GM19324 (cell line): ENCODE measurements around the gene UBQLN1.
"Not testable (repeated sequence)": the region's sequence is repeated elsewhere in the genome, so short reads cannot be mapped to it uniquely, and the experiment has no call there.

ENCODE experiments used
- ATAC-seq: cut with Tn5 transposase; IDR thresholded peaks from one replicate; pipeline ENCODE4 v1.9.1; 2021; ENCODE audit warnings: mild to moderate bottlenecking, moderate library complexity; ENCODE audit not compliant: unreplicated experiment, low FRiP score

Gene UBQLN1

DNA sequence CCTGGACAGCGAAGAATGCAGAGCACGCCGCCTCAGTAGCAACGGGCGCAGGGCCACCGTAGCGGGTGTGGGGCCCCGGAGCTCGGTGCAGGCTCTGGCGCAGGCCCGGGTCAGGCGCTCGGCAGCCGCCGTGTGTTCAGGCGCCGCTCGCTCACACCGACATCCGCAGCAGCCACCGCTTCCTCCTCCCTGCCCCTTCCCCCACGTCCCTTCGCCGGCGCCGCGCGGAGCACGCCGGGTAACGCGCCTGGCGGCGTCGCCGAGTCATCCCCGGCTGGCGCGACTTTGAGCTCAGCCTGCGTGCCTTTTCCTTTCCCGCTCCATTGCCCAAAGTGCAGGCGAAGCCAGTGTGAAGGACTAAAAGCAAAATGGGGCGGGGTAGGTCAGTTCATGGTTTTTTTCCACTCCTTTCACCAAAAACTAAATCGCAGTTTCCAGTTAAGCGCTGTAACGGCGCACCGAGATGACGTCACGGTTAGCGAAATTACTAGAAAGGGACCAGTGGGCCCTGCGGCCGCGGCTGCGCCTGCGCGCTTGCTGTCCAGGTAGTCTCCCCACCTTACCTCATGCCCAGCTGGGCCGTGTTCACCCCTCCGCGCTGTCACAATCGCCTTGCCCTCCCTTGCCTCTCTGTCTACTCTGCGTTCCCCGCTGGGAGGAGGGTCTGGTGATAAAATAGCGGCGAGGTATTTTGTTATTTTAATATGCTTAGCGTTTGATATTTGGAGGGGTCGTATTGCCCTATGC lies at the start of gene UBQLN1:
UBQLN1 (minus strand) TSS at position 191 of the 747 bp plus-strand sequence. CDS start 279 bp downstream, outside the sequence.
- peak; percentile 85 for ATAC-seq

DNA sequence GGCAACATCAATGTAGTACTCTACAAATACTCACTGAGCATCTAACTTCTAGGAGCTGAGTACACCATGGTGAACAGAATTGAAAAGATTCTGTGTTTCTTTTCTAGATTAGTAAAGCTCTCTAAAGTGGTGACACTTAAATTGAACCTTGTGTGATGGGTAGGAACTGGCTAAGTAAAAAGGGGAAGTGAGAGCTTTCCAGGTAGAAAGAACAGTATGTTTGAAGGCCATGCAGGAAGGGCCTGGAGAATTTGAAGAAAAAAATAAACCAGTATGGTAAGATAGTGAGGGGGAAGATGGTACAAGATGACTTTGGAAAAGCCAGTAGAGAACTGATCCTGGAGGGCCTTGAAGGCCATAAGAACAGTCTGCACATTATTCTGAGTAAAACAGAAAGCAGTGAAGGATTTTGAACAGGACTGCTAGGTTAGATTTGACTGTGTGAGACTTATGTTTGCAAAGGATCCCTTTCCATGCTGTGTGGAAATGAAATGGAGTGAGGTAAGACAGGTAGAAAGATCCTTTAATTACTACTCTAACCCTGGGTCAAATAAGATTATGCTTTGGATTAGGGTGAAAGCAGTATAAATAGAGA lies 46.7 kb upstream of the UBQLN1 start:
- ATAC-seq, result peak; percentile 74

GRCh38 chr9:83749706-83750105 lies 41.9 kb upstream of the UBQLN1 start:
- no peak for ATAC-seq

- ATAC-seq, result no peak
Observed at GRCh38 chr9:83744206-83744605, 36.4 kb upstream of the UBQLN1 start.

DNA sequence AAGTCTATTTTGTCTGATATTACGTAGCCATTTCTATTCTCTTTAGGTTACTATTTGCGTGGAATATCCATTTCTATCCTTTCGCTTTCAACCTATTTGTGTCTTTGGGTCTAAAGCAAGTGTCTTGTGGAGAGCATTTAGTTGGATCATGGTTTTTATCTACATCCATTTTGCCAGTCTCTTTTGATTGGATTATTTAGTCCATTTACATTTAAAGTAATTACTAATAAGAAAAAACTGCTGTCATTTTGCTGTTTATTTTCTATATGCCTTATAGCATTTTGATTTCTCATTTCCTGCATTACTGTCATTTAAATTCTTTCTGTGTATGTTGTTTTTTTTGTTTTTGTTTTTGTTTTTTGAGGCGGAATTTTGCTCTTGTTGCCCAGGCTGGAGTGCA lies 26.0 kb upstream of the UBQLN1 start:
- ATAC-seq, result no peak

GRCh38 chr9:83728591-83729368 lies 21.0 kb upstream of the UBQLN1 start:
- ATAC-seq, result not testable (repeated sequence)

- ATAC-seq, result no peak
Observed at GRCh38 chr9:83724436-83724835, 16.7 kb upstream of the UBQLN1 start.

- ATAC-seq, result no peak
Observed at GRCh38 chr9:83722726-83723495, 15.2 kb upstream of the UBQLN1 start.

- no peak for ATAC-seq
Observed at GRCh38 chr9:83721509-83721908, 13.8 kb upstream of the UBQLN1 start.

DNA sequence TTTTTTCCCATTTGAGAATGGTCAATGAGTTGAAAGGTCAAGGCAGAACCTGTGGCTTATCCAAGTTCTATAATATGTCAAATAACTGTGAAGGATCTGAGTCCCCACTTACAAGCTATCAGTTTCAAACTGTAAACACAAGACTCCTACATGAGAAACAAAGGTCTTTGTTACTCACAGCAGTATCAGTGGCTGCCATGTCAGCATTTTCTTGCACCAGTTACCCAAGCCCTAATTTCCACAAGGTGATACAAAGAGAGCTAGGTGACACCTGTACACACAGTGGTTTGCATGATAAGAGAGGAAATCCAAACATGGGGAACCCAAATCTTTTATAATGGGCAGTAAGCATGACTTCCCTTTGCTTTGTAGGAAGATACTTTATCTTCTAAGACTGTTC lies 8.0 kb upstream of the UBQLN1 start:
- no peak for ATAC-seq

- no peak for ATAC-seq
Observed at GRCh38 chr9:83715221-83715620, 7.5 kb upstream of the UBQLN1 start.

DNA sequence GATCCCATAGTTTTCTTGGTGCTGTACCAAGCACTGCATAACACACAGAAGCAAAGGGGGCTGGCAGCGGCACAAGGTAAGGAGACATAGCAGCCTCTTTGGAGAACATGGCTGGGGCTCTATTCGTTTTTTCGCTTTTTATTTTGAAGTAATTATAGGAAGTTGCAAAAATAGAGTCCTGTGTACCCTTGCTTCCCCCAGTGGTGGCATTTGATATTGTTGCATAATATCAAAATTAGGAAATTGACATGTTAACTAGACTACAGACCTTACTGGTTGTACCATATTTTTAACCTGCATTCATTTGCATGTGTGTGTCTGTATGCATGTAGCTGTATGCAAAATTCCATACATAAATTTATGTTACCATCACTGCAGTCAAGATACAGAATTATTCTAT lies 6.6 kb upstream of the UBQLN1 start:
- ATAC-seq, result no peak

- peak; percentile 64 for ATAC-seq
Observed at GRCh38 chr9:83708515-83709158, 879 bp upstream of the UBQLN1 start.

DNA sequence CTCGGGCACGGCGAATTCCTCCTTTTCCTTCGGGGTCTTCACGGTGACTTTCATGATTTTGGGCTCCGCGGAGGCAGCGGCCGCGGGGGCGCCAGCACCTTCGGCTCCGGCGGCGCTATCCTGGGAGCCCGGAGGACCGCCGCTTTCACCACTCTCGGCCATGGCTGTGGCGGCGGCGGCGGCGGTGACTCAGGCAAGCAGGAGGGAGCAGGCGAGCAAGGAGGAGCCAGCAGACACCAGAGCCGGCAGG lies 315 bp downstream of the UBQLN1 start:
- peak; percentile 49 for ATAC-seq

DNA sequence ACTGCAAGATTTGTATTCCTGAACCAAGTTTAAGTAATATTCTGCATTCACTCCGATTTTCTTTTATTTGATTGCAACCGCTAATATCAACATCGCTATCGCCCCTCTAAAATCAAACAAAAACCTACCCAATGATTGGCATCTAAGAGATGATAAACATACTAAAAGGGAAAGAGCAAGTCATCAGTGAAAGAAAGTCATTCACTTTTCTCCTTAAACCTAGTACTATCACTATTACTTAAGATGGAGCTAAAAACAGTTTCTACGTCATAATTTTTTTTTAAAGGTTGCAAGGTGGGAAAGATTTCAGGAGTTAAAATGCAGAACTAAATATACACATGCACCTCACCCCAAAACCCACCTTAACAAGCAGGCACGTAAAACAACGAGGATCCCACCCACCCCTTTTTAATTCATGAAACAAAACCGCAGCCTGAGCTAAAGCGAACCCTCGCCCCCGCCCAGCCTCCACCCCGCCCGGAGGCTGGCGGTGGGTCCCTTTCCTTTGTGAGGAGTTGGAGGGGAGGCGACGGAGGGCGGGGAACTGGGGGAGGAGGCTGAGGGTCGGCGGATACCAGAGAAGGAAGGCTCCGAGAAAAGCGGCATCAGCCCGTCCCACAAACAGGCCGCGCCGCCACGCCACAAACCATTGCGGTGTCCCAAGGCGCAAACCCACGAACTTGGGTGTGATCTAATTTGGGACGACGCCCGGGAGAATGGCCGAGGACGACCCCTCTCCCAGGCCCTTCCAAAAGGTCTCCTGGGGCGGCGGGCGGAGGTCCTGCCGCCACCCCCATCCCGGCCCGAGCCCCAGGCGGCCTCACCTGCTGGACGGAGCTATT lies 861 bp downstream of the UBQLN1 start:
- ATAC-seq, result peak; percentile 21

DNA sequence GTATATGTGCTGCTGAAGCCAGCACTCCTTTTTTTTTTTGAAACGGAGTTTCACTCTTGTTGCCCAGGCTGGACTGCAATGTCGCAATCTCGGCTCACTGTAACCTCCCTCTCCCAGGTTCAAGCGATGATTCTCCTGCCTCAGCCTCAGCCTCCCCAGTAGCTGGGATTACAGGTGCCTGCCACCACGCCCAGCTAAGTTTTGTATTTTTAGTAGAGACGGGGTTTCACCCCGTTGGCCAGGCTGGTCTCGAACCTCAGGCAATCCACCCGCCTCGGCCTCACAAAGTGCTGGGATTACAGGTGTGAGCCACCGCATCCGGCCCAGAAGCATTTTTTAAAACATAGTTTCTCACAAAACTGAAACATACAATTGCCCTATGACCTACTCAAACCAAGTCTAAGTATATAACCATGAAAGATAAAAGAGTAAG lies 2.5 kb downstream of the UBQLN1 start:
- ATAC-seq, result not testable (repeated sequence)

DNA sequence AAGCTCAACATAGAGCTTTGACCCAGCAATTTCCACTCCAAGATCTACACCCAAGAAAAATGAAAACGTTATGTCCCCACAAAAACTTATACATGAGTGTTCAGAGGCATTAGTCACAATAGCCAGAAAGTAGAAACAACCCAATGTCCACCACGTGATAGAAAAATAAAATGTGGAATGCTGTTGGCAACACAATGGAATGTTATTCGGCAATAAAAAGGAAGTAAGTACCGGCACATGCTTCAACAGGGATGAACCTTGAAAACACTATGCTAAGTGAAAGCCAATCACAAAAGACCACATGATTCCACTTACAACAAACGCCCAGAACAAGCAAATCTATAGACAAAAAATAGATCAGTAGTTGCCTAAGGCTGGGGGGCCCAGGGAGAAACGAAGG lies 6.0 kb downstream of the UBQLN1 start:
- no peak for ATAC-seq

- no peak for ATAC-seq
Observed at GRCh38 chr9:83701286-83701685, 6.5 kb downstream of the UBQLN1 start.

- peak; percentile 64 for ATAC-seq
Observed at GRCh38 chr9:83699615-83700014, 8.1 kb downstream of the UBQLN1 start.
